Vagina (tissue), 2 donors: ENCODE results near the gene SPANXA2. TPM values are rescaled to one million over a fixed set of nuclear protein-coding genes. Genes with fewer than 3 reads are reported as not detected.
"Not testable (repeated sequence)": the region's sequence is repeated elsewhere in the genome, so short reads cannot be mapped to it uniquely, and the experiment has no call there.

Experiments used
- DNase-seq, 2 donors: peaks; one replicate each; pipeline ENCODE4 v3.0.0-alpha.2; 2017; ENCODE audit errors: extremely low spot score in 2 of 2
- H3K27ac ChIP-seq: fragments of 200-600 bp; sonication (generic); one replicate; pipeline ENCODE4 v1.5.1; 2019
- H3K27me3 ChIP-seq: fragments of 200-600 bp; sonication (generic); one replicate; pipeline ENCODE4 v1.5.1; 2019
- H3K36me3 ChIP-seq, 2 donors: fragments of 200-600 bp; sonication (generic); one replicate each; pipeline ENCODE4 v1.5.1; 2017 to 2019
- H3K4me1 ChIP-seq: fragments of 200-600 bp; sonication (generic); one replicate; pipeline ENCODE4 v1.5.1; 2019
- H3K4me3 ChIP-seq, 2 donors: fragments of 200-600 bp; sonication (generic); 1 replicate in 1 of 2; 2 replicates in 1 of 2; pipeline ENCODE4 v1.5.1; 2016 to 2019
- H3K9me3 ChIP-seq: fragments of 200-600 bp; sonication (generic); one replicate; pipeline ENCODE4 v1.5.1; 2019
- POLR2A ChIP-seq, 2 donors: fragments of 450-650 bp; IDR thresholded peaks; one replicate each; pipeline ENCODE4 v1.6.1; 2017; ENCODE audit warnings: antibody characterized with exemption in 2 of 2, mild to moderate bottlenecking in 2 of 2, moderate library complexity in 2 of 2
- POLR2AphosphoS5 ChIP-seq, 2 donors: sonication (generic); formaldehyde crosslinking; IDR thresholded peaks; one replicate each; pipeline ENCODE4 v1.9.0; 2017; ENCODE audit warnings: antibody characterized with exemption in 2 of 2, mild to moderate bottlenecking in 2 of 2, low read depth in 1 of 2; ENCODE audit not compliant: insufficient read depth in 1 of 2
- intact Hi-C: fragments of 100-400 bp; cut with DNase I; formaldehyde crosslinking; loops from one replicate; pipeline ENCODE4 v1.15.1; 2023
- total RNA-seq: library from RNA; depleted of rRNA; stranded (reverse); fragments of >200 nt; gene quantifications from one replicate; pipeline ENCODE4 v1.2.3, GENCODE V29; 2016
- TF ChIP-seq, protein P1 (sequence below), 3 experiments: fragments of 450-650 bp in 2 of 3; fragments of 200-600 bp in 1 of 3; sonication (generic) in 1 of 3; IDR thresholded peaks; one replicate each; pipeline ENCODE4 v1.5.1; 2017 to 2019; ENCODE audit warnings: antibody characterized with exemption in 3 of 3, mild to moderate bottlenecking in 2 of 3, moderate library complexity in 2 of 3

The SPANXA2 gene, protein sequence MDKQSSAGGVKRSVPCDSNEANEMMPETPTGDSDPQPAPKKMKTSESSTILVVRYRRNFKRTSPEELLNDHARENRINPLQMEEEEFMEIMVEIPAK
- total RNA-seq, result not detected

DNA sequence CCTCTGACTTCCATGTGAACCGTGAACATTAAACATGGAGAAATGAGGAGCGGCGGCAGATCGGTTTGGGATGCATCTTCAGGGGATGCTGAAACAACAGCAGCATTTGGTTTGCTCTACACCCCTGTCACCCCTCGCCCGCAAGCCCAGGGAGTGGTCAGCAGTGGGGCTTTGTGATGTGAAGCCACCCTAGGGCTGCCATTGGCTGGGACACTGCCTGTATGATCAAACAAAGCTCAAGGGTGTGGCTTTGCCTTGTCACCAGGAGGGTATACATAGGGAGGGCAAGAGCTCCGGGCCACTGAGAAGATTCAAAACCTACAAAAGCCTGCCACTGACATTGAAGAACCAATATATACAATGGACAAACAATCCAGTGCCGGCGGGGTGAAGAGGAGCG, at the start of gene SPANXA2:
Gene SPANXA2, plus strand, starts transcription at position 301 of the 400 bp plus-strand sequence. Its CDS starts 60 bp downstream, at position 361.
- H3K36me3 ChIP-seq, H3K4me1 ChIP-seq, DNase-seq, H3K27me3 ChIP-seq, H3K9me3 ChIP-seq, intact Hi-C loops, H3K4me3 ChIP-seq, H3K27ac ChIP-seq: not testable (repeated sequence)

DNA sequence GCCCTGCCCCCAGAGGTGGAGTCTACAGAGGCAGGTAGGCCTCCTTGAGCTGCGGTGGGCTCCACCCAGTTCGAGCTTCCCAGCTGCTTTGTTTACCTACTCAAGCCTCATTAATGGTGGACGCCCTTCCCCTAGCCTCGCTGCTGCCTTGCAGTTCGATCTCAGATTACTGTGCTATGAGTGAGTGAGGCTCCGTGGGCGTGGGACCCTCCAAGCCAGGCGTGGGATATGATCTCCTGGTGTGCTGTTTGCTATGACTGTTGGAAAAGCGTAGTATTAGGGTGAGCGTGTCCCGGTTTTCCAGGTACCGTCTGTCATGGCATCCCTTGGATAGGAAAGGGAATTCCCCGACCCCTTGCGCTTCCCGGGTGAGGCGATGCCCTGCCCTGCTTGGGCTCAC, 47.0 kb upstream of the SPANXA2 start:
- DNase-seq, H3K9me3 ChIP-seq, H3K27ac ChIP-seq, H3K27me3 ChIP-seq, H3K4me3 ChIP-seq, H3K4me1 ChIP-seq, H3K36me3 ChIP-seq, intact Hi-C loops: not testable (repeated sequence)

DNA sequence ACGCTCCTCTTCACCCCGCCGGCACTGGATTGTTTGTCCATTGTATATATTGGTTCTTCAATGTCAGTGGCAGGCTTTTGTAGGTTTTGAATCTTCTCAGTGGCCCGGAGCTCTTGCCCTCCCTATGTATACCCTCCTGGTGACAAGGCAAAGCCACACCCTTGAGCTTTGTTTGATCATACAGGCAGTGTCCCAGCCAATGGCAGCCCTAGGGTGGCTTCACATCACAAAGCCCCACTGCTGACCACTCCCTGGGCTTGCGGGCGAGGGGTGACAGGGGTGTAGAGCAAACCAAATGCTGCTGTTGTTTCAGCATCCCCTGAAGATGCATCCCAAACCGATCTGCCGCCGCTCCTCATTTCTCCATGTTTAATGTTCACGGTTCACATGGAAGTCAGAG, 4.9 kb upstream of the SPANXA2 start, which contains the start of gene SPANXA1:
Gene SPANXA1, minus strand, starts transcription at position 101 of the 400 bp plus-strand sequence. Its CDS starts 60 bp downstream, at position 41.
- H3K27ac ChIP-seq, H3K4me3 ChIP-seq, H3K4me1 ChIP-seq, intact Hi-C loops, H3K27me3 ChIP-seq, H3K9me3 ChIP-seq, DNase-seq, H3K36me3 ChIP-seq: not testable (repeated sequence)

DNA sequence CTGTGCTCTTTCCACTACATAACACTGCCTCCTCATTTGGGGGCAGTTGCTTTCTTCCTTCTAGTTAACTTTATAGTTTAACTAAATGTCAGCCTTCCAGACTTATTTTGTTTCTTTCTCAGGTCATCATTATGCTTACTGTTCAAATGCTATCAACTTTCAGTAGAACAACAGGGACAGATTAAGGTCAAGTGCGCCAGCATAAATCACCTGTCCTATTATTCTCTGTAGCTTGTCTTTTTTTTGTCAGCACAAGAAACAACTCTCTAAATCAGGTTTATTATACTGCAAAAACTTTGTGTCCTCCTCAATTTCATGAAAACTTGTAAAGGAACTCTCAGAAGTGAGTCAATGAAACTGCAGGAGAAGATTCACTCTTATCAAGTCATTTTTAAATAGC, 19.6 kb downstream of the SPANXA2 start:
- H3K27me3 ChIP-seq, result no peaks in the 10 kb centered on the region
- no peaks in the 10 kb centered on the region for H3K36me3 ChIP-seq
- no peak overlapping the region for H3K4me3 ChIP-seq
- H3K27ac ChIP-seq, result no peak overlapping the region
- no peaks in the 10 kb centered on the region for H3K4me1 ChIP-seq
- intact Hi-C loops, result no loop called here
- DNase-seq, result no peak
- no peaks in the 10 kb centered on the region for H3K9me3 ChIP-seq
- TF ChIP-seq POLR2A (IDR thresholded peaks at IDR 0.05), result no peak
- no peak for TF ChIP-seq POLR2AphosphoS5 (IDR thresholded peaks at IDR 0.05; ENCODE audit: insufficient read depth in 1 of 2, low read depth in 1 of 2)
- TF ChIP-seq, protein P1, sequence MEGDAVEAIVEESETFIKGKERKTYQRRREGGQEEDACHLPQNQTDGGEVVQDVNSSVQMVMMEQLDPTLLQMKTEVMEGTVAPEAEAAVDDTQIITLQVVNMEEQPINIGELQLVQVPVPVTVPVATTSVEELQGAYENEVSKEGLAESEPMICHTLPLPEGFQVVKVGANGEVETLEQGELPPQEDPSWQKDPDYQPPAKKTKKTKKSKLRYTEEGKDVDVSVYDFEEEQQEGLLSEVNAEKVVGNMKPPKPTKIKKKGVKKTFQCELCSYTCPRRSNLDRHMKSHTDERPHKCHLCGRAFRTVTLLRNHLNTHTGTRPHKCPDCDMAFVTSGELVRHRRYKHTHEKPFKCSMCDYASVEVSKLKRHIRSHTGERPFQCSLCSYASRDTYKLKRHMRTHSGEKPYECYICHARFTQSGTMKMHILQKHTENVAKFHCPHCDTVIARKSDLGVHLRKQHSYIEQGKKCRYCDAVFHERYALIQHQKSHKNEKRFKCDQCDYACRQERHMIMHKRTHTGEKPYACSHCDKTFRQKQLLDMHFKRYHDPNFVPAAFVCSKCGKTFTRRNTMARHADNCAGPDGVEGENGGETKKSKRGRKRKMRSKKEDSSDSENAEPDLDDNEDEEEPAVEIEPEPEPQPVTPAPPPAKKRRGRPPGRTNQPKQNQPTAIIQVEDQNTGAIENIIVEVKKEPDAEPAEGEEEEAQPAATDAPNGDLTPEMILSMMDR (IDR thresholded peaks at IDR 0.05), result no peak

DNA sequence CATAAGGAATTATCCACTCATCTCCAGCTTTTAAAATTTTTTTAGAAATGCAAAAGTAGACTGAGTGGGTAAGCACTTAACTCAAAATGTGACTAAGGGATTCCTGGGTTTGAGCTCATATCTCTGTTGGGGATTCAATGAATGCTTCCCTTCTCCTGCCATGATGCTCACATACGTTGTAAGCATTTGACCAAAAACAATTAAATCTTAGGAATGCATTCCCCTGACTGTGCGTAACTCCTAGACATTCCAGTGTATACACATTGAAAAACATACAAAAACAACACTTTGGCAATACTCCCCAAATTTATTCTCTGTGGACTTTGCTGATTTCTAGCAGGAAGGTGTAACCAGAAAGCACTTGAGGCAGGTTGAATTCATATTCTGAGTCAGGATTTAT, 29.8 kb downstream of the SPANXA2 start:
- H3K9me3 ChIP-seq, result no peaks in the 10 kb centered on the region
- intact Hi-C loops, result no loop called here

DNA sequence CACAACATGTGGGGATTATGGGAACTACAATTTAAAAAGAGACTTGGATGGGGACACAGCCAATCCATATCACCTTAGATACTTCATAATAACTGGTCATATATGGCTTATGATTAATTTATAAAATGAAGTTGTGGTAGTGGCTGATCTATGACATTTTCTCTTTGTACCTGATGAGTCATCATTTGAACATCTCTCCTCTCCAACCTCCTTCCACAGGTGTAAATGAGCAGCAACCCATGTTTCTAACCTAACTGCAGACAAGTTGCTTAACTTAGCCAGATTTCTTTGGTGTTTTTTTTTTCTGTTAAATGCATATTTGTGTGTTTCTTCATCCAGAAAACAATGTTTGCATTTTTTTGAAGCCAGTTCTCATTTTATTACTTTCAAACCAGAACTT, 42.6 kb downstream of the SPANXA2 start:
- Histone ChIP-seq H3K9me3 (no peaks in the 10 kb centered on the region), H3K4me3 (no peak overlapping the region), H3K27ac (no peak overlapping the region), H3K27me3 (no peaks in the 10 kb centered on the region), H3K4me1 (no peaks in the 10 kb centered on the region), H3K36me3 (no peaks in the 10 kb centered on the region)
- TF ChIP-seq POLR2A (IDR thresholded peaks at IDR 0.05) (no peak), POLR2AphosphoS5 (IDR thresholded peaks at IDR 0.05; ENCODE audit: insufficient read depth in 1 of 2, low read depth in 1 of 2) (no peak)
- TF ChIP-seq, protein P1 (IDR thresholded peaks at IDR 0.05), result no peak
- no peak for DNase-seq
- intact Hi-C loops, result no loop called here

More for the DNA sequence above, 29.8 kb downstream of the SPANXA2 start:
- DNase-seq, result no peak
- H3K4me1 ChIP-seq, result no peaks in the 10 kb centered on the region
- no peak for TF ChIP-seq POLR2A (IDR thresholded peaks at IDR 0.05)
- TF ChIP-seq, protein P1 (IDR thresholded peaks at IDR 0.05), result no peak
- no peak for TF ChIP-seq POLR2AphosphoS5 (IDR thresholded peaks at IDR 0.05; ENCODE audit: insufficient read depth in 1 of 2, low read depth in 1 of 2)
- no peak overlapping the region for H3K4me3 ChIP-seq
- H3K27me3 ChIP-seq, result no peaks in the 10 kb centered on the region
- no peaks in the 10 kb centered on the region for H3K36me3 ChIP-seq
- no peak overlapping the region for H3K27ac ChIP-seq

DNA sequence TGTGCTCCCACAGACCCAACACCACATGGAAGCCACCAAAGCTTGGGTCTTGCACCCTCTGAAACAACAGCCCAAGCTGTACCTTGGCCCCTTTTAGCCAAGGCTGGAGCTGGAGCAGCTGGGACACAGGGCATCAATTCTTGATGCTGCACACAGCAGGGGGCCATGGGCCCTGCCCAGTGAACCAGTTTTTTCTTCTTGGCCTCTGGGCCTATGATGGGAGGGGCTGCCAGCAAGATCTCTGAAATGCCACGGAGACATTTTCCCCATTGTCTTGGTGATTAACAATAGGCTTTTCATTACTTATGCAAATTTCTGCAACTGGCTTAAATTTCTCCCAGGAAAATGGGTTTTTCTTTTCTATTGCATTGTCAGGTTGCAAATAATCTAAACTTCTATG, 49.0 kb downstream of the SPANXA2 start:
- intact Hi-C loops, result no loop called here
- no peak for TF ChIP-seq POLR2A (IDR thresholded peaks at IDR 0.05)
- TF ChIP-seq, protein P1 (IDR thresholded peaks at IDR 0.05), result no peak
- TF ChIP-seq POLR2AphosphoS5 (IDR thresholded peaks at IDR 0.05; ENCODE audit: insufficient read depth in 1 of 2, low read depth in 1 of 2), result no peak
- Histone ChIP-seq H3K27me3 (no peaks in the 10 kb centered on the region), H3K36me3 (no peaks in the 10 kb centered on the region), H3K4me3 (no peak overlapping the region), H3K9me3 (no peaks in the 10 kb centered on the region), H3K27ac (no peak overlapping the region), H3K4me1 (no peaks in the 10 kb centered on the region)
- DNase-seq, result no peak
